SK-N-SH (cell line): ENCODE results near the gene DAP. TPM values are rescaled to one million over a fixed set of nuclear protein-coding genes. Genes with fewer than 3 reads are reported as not detected.

Experiments used
- CTCF ChIA-PET: fragments of 300-600, 350-600 bp; formaldehyde crosslinking; extraction: SDS; loops from one replicate; lab custom pipeline; 2021; lab: Yijun Ruan, JAX
- POLR2A ChIA-PET: fragments of 350-600 bp; sonication (Branson Sonifier 250); formaldehyde crosslinking; extraction: SDS; loops from one replicate; lab custom pipeline; 2020; ENCODE audit warnings: antibody characterized with exemption, inconsistent platforms; lab: Yijun Ruan, JAX
- DNase-seq: peaks from one replicate; pipeline ENCODE4 v3.0.0; 2012
- H2AFZ ChIP-seq: fragments of 200-600 bp; sonication (generic); 2 replicates; pipeline ENCODE4 v1.8.1; 2016; ENCODE audit warnings: antibody characterized with exemption, mild to moderate bottlenecking, low read depth
- H3F3A ChIP-seq: fragments of 200-600 bp; sonication (generic); replicated peaks from 2 replicates; pipeline ENCODE3; 2016; ENCODE audit warnings: antibody characterized with exemption, mild to moderate bottlenecking; ENCODE audit not compliant: insufficient read depth
- H3K27ac ChIP-seq, 2 experiments: fragments of 200-500 bp in 1 of 2; fragments of 200-600 bp in 1 of 2; sonication (Bioruptor generic) in 1 of 2; sonication (generic), shearing (Covaris generic) in 1 of 2; 2 replicates each; pipeline versions ENCODE4 v1.5.1 to v1.6.1; 2014 to 2016; ENCODE audit warnings: low read depth in 2 of 2, inconsistent platforms in 1 of 2, low read length in 1 of 2, mild to moderate bottlenecking in 1 of 2, mixed read lengths in 1 of 2
- H3K27me3 ChIP-seq: fragments of 200-600 bp; sonication (generic), shearing (Covaris generic); 2 replicates; pipeline ENCODE4 v1.6.1; 2016; ENCODE audit warnings: mixed run types; ENCODE audit not compliant: insufficient read depth
- H3K36me3 ChIP-seq, 2 experiments: fragments of 200-500 bp in 1 of 2; fragments of 200-600 bp in 1 of 2; sonication (Bioruptor generic) in 1 of 2; sonication (generic) in 1 of 2; replicated peaks in 1 of 2; 2 replicates each; pipeline versions ENCODE3 to v1.5.1; 2014 to 2016; ENCODE audit warnings: low read length in 1 of 2, mild to moderate bottlenecking in 1 of 2; ENCODE audit not compliant: insufficient read depth in 2 of 2, control insufficient read depth in 1 of 2
- H3K4me1 ChIP-seq, 2 experiments: fragments of 200-500 bp in 1 of 2; fragments of 200-600 bp in 1 of 2; sonication (Bioruptor generic) in 1 of 2; sonication (generic), shearing (Covaris generic) in 1 of 2; 2 replicates each; pipeline versions ENCODE4 v1.5.1 to v1.6.1; 2014 to 2016; ENCODE audit warnings: low read depth in 1 of 2, low read length in 1 of 2, mixed run types in 1 of 2; ENCODE audit not compliant: insufficient read depth in 2 of 2, control insufficient read depth in 1 of 2
- H3K4me2 ChIP-seq: fragments of 200-600 bp; sonication (generic), shearing (Covaris generic); 2 replicates; pipeline ENCODE4 v1.6.1; 2017; ENCODE audit warnings: mixed run types
- H3K4me3 ChIP-seq, 2 experiments: fragments of 200-500 bp in 1 of 2; fragments of 200-600 bp in 1 of 2; sonication (Bioruptor generic) in 1 of 2; sonication (generic), shearing (Covaris generic) in 1 of 2; 2 replicates each; pipeline versions ENCODE4 v1.5.1 to v1.8.1; 2014 to 2016; ENCODE audit warnings: low read depth in 2 of 2, inconsistent platforms in 1 of 2, low read length in 1 of 2, mild to moderate bottlenecking in 1 of 2, mixed read lengths in 1 of 2, moderate library complexity in 1 of 2
- H3K79me2 ChIP-seq: fragments of 200-600 bp; sonication (generic); 2 replicates; pipeline ENCODE4 v1.8.1; 2017; ENCODE audit warnings: mild to moderate bottlenecking; ENCODE audit not compliant: insufficient read depth
- H3K9ac ChIP-seq: fragments of 200-600 bp; sonication (generic); 2 replicates; pipeline ENCODE4 v1.6.1; 2017; ENCODE audit warnings: mixed run types
- H3K9me2 ChIP-seq: fragments of 200-600 bp; sonication (generic); 2 replicates; pipeline ENCODE4 v1.6.1; 2017; ENCODE audit warnings: mixed run types
- H3K9me3 ChIP-seq: fragments of 200-600 bp; sonication (generic); 2 replicates; pipeline ENCODE4 v1.6.1; 2017; ENCODE audit warnings: mixed run types, mild to moderate bottlenecking, moderate library complexity
- H4K20me1 ChIP-seq: fragments of 200-600 bp; sonication (generic); 2 replicates; pipeline ENCODE4 v1.6.1; 2017; ENCODE audit warnings: mild to moderate bottlenecking, mixed run types; ENCODE audit not compliant: insufficient read depth
- ELF1 ChIP-seq: IDR thresholded peaks from 2 replicates; pipeline ENCODE4 v1.4.0; 2012
- EZH2phosphoT487 ChIP-seq: fragments of 200-600 bp; sonication (generic); IDR thresholded peaks from 2 replicates; pipeline ENCODE4 v1.6.1; 2017; ENCODE audit warnings: low read depth, mixed run types, mild to moderate bottlenecking, antibody characterized with exemption, moderate library complexity, borderline replicate concordance
- FOSL2 ChIP-seq: IDR thresholded peaks from 2 replicates; pipeline ENCODE4 v1.4.0; 2012; ENCODE audit warnings: low read depth, mild to moderate bottlenecking, moderate library complexity, borderline replicate concordance
- FOXJ3 ChIP-seq: sonication (generic); formaldehyde crosslinking; IDR thresholded peaks from 2 replicates; pipeline ENCODE4 v1.5.1; 2020; ENCODE audit warnings: mild to moderate bottlenecking, missing genetic modification reagents
- FOXM1 ChIP-seq: IDR thresholded peaks from 2 replicates; pipeline ENCODE4 v1.4.0; 2012; ENCODE audit warnings: low read depth, mild to moderate bottlenecking
- GABPA ChIP-seq: IDR thresholded peaks from 2 replicates; pipeline ENCODE4 v1.4.0; 2012; ENCODE audit warnings: low read depth, mild to moderate bottlenecking
- GATA2 ChIP-seq: sonication (generic); formaldehyde crosslinking; IDR thresholded peaks from 2 replicates; pipeline ENCODE4 v1.5.0; 2020; ENCODE audit warnings: mild to moderate bottlenecking, missing genetic modification reagents
- MXI1 ChIP-seq: IDR thresholded peaks from 2 replicates; pipeline ENCODE4 v1.6.1; 2012; ENCODE audit warnings: mild to moderate bottlenecking, low read depth, low read length, improper control_type of control experiment
- POLR2AphosphoS5 ChIP-seq: IDR thresholded peaks from 2 replicates; pipeline ENCODE4 v1.6.1; 2012; ENCODE audit warnings: low read depth, low read length
- RAD21 ChIP-seq: IDR thresholded peaks from 2 replicates; pipeline ENCODE4 v1.6.1; 2012; ENCODE audit warnings: mild to moderate bottlenecking, low read length
- RCOR1 ChIP-seq: fragments of 150-350 bp; IDR thresholded peaks from 2 replicates; pipeline ENCODE4 v1.6.1; 2017; ENCODE audit warnings: antibody characterized with exemption, low read length
- RFX5 ChIP-seq: IDR thresholded peaks from 2 replicates; pipeline ENCODE4 v1.6.1; 2012; ENCODE audit warnings: mild to moderate bottlenecking, improper control_type of control experiment, low read length
- SIN3A ChIP-seq: IDR thresholded peaks from 2 replicates; pipeline ENCODE4 v1.6.1; 2012; ENCODE audit warnings: low read depth, mild to moderate bottlenecking, low read length, moderate library complexity, borderline replicate concordance
- ZBTB33 ChIP-seq: IDR thresholded peaks from 2 replicates; pipeline ENCODE4 v1.4.0; 2012; ENCODE audit warnings: low read depth, borderline replicate concordance
- WGBS: methylation state at CpG from one replicate; pipeline ENCODE4 v1.1.6; 2017; ENCODE audit warnings: low lambda C conversion rate; 5-methylcytosine and 5-hydroxymethylcytosine counted together
- polyA plus RNA-seq, 3 experiments: library from polyadenylated mRNA; depleted of rRNA; stranded (reverse); fragments of >200 nt; gene quantifications; 2 replicates each; pipeline ENCODE4 v1.2.3, GENCODE V29; 2012
- TF ChIP-seq, protein P1 (sequence below): IDR thresholded peaks from 2 replicates; pipeline ENCODE4; 2012
- TF ChIP-seq, protein P2 (sequence below): IDR thresholded peaks from 2 replicates; pipeline ENCODE4 v1.6.1; 2012; ENCODE audit warnings: mild to moderate bottlenecking, low read depth, low read length, moderate library complexity
- TF ChIP-seq, protein P3 (sequence below): fragments of 150-350 bp; IDR thresholded peaks from 2 replicates; pipeline ENCODE4 v1.6.1; 2017; ENCODE audit warnings: antibody characterized with exemption, low read length, low read depth, borderline replicate concordance

The DAP gene
- polyA plus RNA-seq, 1 of the 3 experiments (the other 2 are of a cell fraction): 78.2 TPM

- Histone ChIP-seq H3K27me3 (no peaks in the 10 kb centered on the region), H2AFZ (no peak overlapping the region), H3K9ac (no peak overlapping the region), H3K9me2 (no peaks in the 10 kb centered on the region), H3K4me2 (no peak overlapping the region), H3K4me3 (no peak overlapping the region), H4K20me1 (no peaks in the 10 kb centered on the region), H3F3A (peaks cover 32% of the 10 kb centered on the region), H3K4me1 (peaks cover 9 to 19% of the 10 kb centered on the region in 2 experiments), H3K79me2 (peaks cover 25% of the 10 kb centered on the region), H3K9me3 (no peaks in the 10 kb centered on the region), H3K27ac (peak overlapping the region in 1 of 2 experiments; percentile 94; a peak in 2 of 4 replicates), H3K36me3 (peaks cover 0 to 14% of the 10 kb centered on the region in 2 experiments)
- no peak for DNase-seq
- 96% methylated on average over 6 of the region's 8 CpGs for WGBS
- CTCF ChIA-PET: interaction anchor here (0.8 to 1.0 kb wide), 2 partner anchors 11 to 31 kb away, joined by 3 to 4 read pairs; no protein-coding TSS in a partner anchor
- TF ChIP-seq RFX5 (no peak), FOXJ3 (CRISPR knock-in tag) (no peak), RCOR1 (no peak), GATA2 (CRISPR knock-in tag) (no peak), FOXM1 (no peak), EZH2phosphoT487 (no peak), POLR2AphosphoS5 (no peak), ZBTB33 (no peak), FOSL2 (no peak), GABPA (no peak), SIN3A (no peak), MXI1 (no peak), ELF1 (no peak), RAD21 (no peak)
- TF ChIP-seq, protein P1, sequence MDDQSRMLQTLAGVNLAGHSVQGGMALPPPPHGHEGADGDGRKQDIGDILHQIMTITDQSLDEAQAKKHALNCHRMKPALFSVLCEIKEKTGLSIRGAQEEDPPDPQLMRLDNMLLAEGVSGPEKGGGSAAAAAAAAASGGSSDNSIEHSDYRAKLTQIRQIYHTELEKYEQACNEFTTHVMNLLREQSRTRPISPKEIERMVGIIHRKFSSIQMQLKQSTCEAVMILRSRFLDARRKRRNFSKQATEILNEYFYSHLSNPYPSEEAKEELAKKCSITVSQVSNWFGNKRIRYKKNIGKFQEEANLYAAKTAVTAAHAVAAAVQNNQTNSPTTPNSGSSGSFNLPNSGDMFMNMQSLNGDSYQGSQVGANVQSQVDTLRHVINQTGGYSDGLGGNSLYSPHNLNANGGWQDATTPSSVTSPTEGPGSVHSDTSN: no peak
- TF ChIP-seq, protein P2, sequence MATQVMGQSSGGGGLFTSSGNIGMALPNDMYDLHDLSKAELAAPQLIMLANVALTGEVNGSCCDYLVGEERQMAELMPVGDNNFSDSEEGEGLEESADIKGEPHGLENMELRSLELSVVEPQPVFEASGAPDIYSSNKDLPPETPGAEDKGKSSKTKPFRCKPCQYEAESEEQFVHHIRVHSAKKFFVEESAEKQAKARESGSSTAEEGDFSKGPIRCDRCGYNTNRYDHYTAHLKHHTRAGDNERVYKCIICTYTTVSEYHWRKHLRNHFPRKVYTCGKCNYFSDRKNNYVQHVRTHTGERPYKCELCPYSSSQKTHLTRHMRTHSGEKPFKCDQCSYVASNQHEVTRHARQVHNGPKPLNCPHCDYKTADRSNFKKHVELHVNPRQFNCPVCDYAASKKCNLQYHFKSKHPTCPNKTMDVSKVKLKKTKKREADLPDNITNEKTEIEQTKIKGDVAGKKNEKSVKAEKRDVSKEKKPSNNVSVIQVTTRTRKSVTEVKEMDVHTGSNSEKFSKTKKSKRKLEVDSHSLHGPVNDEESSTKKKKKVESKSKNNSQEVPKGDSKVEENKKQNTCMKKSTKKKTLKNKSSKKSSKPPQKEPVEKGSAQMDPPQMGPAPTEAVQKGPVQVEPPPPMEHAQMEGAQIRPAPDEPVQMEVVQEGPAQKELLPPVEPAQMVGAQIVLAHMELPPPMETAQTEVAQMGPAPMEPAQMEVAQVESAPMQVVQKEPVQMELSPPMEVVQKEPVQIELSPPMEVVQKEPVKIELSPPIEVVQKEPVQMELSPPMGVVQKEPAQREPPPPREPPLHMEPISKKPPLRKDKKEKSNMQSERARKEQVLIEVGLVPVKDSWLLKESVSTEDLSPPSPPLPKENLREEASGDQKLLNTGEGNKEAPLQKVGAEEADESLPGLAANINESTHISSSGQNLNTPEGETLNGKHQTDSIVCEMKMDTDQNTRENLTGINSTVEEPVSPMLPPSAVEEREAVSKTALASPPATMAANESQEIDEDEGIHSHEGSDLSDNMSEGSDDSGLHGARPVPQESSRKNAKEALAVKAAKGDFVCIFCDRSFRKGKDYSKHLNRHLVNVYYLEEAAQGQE: no peak
- TF ChIP-seq, protein P3, sequence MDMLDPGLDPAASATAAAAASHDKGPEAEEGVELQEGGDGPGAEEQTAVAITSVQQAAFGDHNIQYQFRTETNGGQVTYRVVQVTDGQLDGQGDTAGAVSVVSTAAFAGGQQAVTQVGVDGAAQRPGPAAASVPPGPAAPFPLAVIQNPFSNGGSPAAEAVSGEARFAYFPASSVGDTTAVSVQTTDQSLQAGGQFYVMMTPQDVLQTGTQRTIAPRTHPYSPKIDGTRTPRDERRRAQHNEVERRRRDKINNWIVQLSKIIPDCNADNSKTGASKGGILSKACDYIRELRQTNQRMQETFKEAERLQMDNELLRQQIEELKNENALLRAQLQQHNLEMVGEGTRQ: no peak
- POLR2A ChIA-PET: no interaction called here
Observed at GRCh38 chr5:10726913-10727517, 34.0 kb downstream of the DAP start.
